Stimulated activated CD4-positive, alpha-beta T cell treated with anti-CD3 and anti-CD28 coated beads, Interleukin-12 subunit alpha, Interleukin-12 subunit beta, amount 100 ng/mL, for 4 hours (primary cell): Measurements from ENCODE around the gene MTG2.

Source experiments
- DNase-seq: peaks from one replicate; pipeline ENCODE4 v3.0.0-alpha.2; 2020

MTG2 gene

DNA sequence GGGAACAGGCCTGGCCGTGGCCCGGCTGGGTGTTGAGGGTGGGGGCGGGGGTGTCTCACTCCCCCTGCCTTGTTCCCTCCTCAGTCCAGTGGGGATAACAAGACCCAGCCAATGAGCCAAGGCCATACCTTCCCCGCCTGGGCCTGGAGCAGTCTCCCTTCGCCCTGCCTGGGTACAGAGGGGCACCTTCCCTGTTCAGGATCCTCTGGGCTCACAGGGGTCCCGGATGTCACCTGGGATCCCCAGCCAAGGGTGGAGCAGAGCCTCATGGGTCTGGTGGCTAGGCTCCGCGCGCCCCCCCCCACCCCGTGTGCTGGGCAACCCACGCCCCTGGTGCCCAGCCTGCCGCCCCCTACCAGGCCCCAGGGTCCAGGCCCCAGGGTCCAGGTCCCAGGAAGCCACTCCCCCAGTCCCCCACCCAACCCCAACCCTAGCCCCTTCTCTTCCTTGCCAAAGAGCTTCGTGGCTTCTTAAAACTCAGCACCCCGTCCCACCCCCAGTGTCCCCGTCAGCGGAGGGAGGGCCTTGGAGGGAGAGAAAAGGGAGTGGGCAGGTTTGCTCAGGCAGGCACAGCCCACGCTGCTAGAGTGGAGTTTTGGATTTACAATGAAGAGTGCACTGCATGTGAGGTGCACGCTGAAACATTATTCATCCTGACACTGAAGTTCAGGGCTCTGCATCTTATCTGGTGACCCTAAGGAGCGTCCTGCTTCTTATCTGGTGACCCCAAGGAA lies 25.4 kb downstream of the MTG2 start:
- DNase-seq = no peak

DNA sequence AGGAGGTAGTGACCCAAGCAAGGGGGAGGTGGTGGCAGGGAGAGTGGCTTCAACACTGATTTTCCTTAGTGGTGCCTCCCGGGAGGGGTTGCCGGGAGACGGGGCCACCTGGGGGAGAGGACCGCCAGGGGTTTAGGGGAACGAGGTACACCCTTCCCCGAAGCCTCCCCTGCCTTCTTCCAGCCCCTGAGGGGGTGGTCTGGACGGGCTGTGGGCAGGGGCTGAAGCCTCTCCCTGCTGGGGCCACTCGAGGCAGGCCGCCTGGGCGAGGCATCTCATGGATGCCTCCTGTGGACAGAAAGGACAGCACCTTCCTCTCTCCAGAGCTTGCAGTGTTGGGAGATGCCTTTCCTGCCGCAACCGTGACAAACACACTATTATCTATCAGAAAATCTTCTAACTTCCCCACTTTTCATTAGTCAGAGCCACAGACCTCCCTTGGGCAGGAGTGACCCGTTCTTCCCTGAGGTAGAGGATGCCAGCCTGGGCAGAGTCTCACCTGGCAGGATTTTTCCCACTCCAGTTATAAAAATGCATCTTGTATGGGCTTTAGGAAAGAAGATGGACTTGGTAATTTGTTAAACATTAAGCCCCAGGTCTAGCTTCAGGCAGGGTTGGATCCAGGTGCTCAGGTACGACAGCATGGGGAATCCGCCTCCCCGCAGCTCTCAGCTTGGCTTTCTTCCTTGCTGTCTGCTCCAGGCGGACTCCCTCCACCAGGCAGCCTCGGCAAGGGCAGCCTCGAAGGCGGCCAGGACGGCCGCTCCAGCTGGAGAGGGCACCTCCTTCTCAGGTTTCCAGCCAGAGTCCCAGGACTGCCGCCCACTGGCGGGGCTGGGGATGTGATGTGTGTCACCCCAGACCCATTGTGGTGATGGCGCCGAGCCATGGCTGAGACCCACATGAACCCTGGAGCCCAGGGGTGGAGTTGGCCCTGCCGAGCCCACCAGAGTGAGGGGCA lies 26.2 kb downstream of the MTG2 start:
- no peak for DNase-seq

DNA sequence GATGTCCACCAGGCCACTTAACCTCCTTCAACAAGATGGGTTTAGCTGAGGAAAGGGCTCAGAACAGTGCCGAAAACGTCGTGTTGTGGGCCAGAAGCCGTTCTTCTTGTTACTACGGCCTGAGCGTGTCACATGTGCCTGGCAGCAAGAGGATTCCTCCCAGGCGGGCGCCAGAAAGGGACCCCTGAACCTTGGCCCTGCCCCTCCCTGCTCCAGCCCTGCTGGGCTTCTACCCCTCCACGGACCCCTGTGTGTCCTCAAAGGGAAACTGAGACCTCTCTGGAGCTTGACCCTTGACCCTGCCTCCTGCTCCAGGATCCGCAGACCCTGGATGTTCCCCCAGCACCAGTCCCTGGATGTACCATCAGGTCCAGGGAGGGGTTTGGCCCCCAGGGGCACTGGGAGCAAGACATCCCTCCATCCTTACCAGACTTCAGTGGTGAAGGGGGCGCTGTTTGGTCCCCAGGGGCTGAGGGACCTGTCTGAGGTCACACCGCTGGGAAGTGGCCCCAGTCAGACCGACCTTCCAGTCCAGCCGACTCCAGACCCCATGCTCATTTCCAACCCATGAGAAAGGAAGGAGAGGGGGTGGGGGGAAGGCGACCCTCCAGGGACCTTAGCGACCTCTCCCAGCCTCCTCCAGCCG lies 27.1 kb downstream of the MTG2 start:
- DNase-seq = no peak

DNA sequence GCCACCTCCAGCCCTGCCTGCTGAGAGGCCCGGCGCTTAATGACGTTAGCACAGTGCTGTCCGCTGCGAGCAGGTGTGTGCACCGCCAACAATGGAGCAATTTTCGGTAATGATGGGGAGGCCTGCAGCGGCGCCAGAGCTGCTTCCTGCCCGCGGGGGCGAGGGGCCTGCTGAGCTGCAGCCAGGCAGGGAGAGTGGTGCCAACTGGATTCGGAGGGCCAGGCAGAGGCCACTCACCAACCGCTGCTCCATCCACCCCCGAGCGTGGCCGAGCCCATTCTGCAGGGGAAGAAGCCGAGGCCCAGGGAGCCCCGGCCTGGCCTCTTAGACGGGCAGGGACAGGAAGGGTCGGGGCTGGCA lies 27.6 kb downstream of the MTG2 start:
- DNase-seq = no peak

DNA sequence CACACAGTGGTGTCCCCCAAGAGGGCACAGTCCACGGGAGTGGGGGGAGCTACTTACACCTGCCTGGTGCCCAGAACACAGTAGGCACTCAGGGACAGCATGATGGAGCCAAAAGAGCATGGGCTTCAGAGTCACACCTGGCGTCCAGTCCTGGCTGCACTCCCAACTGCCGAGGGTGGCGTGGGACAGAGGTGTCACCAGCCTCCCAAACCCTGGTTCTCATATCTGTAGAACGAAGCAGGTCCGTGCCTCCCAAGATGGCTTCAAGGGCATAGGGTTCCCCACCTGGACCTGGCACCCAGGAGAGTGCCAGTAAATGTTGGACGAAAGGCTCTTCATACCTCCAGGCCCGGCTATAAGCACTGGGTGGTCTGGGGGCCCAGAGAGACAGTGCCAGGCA lies 28.4 kb downstream of the MTG2 start:
- DNase-seq = no peak

DNA sequence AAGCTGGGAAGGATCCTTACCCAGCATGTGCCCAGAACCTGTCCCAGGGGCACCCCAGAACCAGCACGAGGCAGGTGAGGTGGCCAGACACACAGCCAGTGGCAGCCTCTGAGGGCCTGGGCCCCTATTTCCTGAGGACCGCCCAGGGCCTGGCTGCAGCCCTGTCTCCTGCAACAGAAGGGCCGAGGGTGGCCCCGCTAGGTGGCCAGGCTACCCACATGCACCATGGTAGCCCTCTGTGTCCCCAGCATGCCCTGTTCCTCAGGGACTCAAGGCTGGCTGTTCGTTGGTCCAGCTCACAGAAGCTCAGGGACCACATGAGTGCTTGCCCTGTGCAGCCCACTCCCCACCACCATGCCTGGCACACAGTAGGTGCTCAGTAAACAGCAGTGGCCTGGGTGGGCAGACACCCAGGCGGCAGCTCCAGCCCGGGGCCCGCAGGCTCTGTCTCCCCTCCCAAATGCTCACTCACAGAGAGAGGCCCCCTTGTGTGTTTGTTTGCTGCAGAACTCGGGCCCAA lies 29.0 kb downstream of the MTG2 start:
- no peak for DNase-seq

DNA sequence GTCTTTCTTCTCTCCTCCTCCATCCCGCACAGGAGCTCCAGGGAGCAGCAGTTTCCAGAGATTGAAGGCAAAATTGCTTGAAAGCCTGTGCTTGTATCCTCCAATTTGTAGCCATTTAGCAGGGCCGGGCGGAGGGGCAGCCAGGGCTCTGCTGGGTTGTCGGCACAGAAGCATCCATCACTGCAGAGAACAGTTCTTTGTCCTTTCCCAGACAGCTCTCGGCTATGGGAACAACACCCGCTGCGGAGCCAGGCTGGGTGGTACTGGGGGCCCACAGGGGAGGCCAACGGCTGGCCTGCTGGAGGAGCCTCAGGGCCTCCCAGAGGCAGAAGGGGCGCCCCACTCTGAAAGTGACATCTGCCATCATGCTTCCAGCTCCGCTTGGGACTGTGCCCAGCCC lies 29.5 kb downstream of the MTG2 start:
- no peak for DNase-seq

DNA sequence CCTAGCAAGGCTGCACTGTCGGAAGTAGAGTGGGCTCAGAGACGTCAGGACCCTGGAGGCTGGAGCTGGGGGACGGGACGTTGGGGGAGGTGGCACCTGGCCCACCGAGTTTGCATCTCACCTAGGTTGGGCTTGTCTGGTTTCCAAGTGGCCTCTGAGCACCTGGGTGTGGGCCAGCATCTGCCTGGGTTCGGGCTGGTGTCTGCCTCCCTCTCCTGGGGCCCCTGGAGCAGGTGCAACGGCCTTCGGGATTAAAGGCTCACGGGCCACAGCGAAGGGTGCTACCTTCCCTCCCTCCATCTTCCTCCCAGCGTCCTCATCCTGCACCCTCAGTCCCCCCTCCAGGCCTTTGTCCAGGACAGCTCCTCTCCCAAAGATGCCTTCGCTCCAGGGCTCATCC lies 31.2 kb downstream of the MTG2 start:
- DNase-seq = no peak

DNA sequence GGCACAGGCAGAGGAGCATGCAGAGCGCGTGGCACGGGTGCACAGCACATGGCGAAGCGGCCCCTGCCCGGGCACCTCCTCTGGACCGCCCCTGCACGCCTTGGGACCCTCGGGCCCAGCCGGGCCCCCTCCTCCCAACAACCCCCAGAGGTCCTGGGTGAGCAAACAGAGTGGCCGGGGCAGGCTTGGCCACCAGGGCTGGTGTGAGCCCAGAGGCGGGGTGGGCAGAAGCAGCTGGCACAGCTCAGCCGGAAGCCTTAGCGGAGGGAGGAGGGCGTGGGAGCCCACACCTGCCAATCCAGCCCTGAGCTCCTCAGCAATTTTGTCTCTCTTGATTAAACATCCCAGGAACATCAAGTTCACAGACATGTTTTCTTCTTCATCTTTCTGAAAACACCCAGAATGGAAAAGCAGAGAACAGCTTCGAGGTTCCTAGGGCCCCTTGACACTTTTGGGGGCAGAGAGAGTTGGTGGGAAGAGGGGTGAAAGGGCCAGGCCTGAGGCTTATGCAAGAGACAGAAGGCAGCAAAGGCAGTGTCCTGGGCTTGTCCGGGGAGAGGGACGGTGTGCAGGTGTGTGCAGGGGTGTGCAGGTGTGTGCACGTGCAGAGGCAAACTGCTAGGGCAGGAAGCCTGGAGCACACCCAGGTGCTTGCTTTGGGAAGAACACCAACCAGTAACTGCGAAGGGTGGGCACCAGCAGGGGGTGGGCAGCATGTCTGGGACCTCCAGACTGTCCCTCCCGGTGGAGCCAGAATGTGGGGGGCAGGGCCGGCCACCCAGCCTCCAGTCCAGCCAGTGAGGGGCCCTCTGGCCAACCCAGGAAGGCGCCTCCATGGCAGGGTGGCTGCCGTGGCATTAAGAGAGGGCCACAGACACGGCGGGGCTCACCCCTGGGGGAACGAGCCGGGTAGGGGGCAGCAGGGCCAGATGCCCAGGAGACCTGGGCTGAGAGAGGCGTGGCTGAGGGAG lies 32.5 kb downstream of the MTG2 start:
- DNase-seq = no peak

DNA sequence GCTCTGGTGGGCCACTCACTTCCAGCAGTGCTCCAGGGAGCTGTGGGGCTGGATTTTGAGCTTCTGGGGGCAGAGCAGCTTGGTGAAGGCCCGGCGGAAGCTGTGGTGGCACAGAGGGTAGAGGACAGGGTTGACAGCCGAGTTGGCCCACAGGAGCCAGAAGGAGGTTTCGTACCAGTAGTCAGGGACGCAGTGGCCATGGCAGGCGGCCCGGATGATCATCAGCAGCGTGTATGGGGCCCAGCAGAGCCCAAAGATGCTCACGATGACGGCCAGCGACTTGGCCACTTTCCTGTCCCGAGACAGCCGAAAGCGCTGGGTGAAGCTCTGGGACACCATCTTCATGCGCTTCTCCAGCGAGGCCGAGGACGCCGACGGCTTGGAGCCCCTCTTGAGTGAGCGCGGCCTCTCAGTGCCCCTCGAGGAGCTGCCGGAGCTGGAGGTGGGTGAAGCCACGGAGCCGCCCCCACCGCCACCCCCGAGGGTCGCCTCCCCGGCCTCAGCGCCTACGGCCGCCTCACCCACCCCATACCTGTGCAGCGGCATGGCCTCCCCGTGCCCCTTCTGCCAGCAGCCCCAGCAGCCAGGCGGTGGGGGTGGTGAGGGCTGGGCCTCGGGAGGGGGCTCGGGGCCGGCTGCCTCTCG lies 33.3 kb downstream of the MTG2 start:
- no peak for DNase-seq

DNA sequence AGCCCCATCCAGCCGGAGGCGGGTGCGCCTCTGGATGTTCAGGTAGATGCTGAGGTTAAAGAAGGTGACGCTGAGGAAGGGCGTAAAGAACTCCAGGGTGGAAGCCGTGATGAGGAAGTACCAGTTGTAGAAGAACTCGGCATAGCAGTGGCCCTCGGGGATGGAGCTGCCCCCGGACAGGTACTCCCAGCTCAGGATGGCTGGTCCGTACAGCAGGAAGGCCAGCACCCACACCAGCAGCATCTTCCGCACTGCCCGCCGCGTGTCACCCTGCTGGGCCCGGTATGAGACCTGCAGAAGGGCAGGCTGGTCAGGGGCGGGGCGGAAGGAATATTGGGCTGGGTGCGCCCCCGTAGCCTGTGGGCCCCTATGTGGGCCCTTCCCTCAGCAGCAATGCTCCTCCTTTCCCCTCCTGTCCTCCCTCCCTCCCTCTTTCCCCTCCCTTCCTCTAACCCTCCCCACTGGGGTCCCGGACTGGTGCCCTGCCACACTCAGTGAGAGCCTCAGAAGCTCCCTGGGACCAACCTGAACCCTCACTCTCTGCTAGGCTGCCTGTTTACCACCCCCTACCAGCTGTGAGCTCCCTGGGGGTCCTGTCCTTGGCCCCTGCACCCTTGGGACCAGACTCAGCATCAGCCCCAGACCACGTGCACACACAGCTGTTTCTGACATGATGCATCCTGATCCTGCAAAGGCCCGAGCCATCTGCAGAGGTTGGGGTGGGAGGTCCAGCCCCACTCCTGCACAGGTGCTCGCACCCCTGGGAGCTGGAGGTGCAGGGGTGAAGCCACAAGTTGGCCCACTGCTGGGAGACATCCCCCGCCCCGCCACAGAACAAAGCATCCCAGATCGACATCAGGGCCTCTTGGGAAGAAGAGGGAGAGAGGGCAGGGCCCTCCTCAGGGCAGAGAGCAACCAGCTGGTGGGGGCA lies 34.1 kb downstream of the MTG2 start:
- DNase-seq = no peak

DNA sequence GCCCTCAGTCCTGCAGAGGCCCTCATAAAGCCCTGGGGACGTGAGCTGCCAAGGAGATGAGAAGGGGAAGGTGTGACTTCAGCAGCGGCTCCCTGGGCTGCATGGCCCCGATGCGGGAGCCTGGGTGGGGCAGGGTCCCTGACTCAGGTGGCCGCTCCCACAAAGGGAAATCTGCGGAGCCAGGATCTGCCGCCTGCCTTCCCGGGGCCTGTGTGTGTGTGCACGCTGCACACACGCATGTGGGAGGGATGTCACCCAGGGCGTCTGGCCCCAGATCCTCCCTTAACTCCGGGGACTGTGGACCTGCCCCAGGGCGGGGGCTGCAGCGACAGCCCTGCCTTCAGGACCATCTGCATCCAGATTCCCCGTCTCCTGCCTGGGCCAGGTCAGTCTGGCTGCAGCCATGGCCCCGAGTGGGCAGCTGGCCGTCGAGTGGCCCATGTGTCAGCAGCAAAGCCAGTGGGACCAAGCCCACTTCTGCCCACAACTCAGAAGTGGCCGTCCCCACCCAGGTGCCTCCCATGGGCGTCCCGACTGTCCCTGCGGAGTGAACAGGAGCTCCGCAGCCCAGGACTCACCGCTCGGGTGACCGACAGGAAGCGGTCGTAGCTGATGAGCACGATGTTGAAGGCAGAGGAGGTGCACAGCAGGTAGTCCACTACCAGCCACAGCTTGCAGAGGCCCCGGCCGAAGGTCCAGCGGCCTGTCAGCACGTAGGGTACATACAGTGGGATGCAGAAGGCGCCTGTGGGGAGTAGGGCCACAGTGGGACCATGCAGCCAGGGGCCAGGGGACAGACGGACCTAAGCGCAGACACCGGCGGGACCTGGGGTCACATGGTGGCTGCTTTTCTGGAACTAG lies 35.3 kb downstream of the MTG2 start:
- DNase-seq = no peak

DNA sequence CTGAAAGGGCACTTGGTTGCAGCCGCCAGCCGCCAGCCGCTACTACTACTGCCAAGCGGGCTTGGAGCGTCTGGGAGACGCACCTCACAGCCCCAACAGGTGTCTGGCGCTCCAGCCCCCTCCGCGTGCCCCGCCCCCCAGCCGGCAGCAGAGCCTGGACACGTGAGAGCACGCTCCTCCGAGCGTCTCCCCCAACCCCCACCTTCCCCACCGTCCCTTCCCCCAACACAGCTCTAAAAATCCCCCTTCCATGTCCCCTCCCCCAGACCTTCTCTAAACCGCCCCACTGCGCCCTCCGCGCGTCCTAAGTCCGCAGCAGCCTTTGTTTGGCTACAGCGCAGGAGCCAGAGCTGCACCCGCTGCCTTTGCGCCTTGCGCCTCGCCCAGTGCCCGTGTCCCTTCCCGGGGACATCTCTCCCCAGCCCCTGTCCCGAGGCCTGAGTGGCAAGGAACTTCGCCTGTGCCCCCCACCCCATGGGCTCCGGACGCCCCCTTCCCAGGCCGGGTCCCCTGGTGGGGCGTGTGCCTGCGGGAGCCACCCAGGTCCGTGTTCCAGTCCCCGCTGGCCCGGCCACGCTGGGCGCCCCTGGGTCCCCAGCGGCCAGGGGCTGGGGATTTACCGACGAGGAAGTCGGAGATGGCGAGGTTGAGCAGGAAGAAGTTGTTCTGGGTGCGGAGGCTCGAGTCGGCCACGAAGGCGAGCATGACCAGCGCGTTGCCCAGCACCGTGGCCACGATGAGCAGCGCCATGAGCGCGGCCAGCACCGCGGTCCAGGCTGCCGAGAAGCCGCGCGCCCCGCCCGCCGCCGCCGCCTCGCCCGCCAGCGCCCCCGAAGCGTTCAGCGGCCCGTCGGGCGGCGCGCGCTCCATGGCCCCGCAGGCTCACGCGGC lies 36.5 kb downstream of the MTG2 start:
- DNase-seq = no peak

DNA sequence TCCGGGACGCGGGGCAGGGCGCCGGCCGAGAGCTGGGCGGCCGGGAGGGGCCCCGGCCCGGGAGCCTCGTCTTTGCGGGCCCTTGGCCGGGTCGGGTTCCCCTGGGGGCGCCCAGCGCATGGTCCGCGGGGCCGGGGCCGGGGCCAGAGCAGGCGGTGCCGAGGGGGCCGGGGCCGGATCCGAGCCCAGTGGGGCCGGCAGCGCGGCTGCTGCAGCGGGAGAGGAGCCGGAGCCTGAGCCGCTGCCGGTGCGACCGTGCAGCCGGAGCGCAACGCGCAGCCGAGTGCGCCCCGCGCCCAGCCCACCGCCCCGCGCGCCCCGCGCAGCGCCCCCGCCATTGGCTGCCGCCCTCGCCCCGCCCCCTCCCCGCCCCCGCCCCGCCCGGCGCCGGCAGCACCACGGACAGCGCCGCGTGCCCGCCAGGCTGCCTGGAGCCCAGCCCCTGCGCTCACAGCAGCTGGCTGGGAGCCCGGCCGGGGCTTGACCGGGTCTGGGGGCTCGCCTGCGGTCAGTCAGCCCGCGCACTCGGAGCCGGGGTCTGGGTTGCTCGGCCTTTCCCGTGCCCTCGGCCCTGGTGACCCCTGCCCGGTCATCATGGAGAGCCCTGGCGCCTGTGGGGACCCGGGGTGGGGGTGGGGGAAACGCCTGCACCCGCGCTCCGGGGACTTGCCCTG lies 37.3 kb downstream of the MTG2 start, which contains the start of gene HRH3:
HRH3 (minus strand) TSS at position 287 of the 674 bp plus-strand sequence. CDS start 308 bp downstream, outside the sequence.
- peak; percentile 43 for DNase-seq

DNA sequence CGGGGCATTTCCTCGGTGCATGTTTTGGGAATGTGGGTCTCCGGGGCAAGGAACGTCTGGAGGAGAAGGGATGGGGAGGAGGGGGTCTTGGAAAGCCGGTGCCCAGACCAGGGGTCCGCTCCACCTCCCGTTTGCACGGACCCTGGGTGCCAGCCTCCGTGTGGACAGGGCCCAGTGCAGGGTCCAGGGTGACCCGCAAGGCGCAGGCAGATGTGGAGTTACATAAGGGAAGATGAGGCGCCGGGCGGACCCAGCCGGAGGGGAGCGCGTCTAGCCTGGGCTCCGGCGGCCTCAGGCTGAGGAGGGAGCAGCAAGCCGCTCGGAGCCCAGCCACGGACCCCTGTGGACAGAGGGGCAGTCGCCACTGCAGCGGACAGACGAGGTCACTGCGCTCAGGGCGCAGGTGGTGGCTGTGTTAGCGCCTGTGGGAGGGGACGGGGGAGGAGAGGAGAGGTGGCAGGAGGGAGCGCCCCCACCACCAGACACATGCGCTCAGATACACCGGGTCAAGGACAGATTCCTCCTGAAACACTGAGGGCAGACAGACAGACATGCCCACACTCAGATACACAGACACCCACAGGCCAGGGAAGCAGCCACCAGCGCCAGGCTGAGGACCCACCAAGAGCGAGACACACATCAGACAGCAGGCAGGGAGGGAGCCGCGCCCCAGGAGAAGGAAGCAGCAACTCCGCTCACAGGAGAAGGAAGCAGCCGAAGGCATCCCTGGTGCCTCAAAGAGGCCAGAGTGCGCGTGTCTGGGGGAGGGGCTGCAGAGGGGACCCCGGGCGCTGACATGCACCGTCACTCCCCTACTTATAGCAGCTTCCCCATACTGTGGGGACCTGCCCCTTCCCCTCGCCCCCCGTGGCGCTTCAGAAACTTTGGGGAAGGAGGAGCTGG lies 38.1 kb downstream of the MTG2 start:
- DNase-seq = no peak

DNA sequence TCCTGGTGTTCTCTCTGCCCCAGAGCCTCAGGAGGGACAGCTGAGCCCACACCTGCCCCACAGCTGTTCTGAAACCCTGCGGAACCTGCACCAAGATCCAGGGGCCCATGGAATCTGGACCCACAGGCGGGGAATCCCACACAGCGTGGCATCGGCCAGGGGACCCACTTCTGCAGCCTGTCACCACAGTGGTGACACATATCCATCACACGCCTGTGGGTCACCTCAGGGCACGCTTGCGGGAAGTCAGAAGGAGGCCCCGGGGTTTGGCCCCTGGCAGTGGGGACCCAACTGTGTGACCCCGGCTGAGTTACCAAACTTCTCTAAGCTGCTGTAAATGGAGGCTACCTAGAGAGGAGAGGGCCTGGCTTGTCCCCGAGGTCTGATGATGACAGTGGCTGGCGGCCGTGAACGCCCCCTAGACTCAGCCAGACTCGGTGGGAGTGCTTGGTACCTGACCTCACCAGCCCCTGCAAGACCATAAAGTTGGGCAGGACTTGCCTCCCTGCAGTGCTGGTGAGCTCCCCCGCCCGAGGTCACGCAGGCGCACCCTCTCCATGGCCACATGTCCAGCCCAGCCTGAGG lies 39.5 kb downstream of the MTG2 start:
- DNase-seq = no peak
